GM21447 (cell line): ENCODE data around the gene AIF1.

Experiments
- ATAC-seq: cut with Tn5 transposase; IDR thresholded peaks from one replicate; pipeline ENCODE4 v1.9.1; 2021; ENCODE audit not compliant: unreplicated experiment

Gene AIF1

GRCh38 chr6:31663126-31663960 lies 48.3 kb downstream of the AIF1 start:
- ATAC-seq = no peak

DNA sequence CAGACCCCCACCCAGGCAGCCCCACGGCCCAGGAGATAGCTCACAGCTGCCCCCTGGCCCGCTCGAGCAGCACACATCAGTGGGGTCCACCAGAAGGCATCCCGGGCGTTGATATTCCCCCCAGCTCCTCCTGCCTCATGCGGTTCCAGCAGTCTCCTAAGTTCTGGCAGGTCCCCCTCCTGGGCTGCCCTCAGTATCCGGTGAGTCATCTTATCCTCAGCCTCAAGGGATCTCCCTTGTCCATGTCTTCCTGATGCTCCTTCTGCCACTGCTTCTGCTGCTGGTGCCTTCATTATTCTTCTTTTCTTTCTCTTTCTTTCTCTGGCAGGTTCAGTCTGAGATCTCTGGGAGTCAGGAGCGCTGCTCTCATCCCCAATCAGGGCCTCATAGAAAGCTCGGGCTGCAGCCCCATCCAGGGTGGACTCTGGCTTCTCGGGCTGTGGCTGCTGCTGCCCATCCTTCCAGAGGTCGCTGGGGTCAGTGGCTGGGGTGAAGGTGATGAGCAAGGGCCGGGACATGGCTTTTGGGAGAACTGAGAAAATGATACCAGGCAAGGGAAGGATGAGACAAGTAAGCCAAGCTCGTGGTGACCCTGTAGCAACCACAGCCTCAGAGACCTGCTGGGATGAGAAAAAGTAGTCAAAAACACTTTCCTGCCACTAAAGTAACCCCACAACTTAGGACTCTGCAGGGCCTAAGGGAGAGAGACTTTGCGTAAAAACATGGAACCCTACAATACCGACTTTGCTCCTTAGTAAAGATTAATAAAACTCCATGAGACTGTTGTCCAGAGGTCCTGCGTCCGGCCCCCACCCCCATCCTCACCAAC lies 49.1 kb downstream of the AIF1 start:
- no peak for ATAC-seq

DNA sequence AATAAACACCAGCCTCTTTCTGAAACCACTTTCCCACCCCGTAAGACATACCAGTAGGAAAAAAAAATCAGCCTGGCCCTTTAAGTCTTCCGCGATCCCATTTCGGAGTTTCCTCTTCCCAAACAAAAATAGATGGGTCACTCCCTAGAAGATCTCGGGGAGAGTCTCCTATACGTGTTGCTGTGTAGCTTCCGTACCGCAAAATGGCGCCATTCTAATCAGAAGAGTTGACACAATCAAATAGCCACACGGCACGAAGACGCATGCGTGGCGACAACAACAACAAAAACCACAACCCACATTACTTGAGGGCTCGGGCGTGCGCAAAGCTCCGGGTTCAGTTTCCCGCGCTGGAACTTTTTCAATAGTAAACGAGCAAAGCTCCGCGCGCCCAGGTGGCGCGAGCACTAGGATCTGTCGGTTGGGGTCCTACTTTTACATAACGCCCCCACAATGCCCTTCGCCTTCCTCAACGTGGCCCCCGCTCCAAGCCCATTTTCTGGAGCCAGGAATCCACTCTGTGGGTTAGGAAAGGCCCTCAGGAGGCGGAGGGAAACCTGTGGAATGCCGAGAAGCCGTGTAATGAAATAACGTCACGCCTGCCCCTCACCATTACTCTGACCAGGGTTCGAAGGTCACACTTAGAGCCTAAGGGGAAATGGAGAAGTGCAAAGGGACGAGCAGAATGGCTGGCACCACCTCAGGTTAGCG lies 49.9 kb downstream of the AIF1 start, which contains the start of gene GPANK1:
GPANK1 (minus strand) TSS at position 208 of the 711 bp plus-strand sequence. CDS start 519 bp downstream, outside the sequence.
- peak; percentile 30 for ATAC-seq

GRCh38 chr6:31665501-31666336 lies 50.7 kb downstream of the AIF1 start, which contains the start of gene CSNK2B:
CSNK2B (plus strand) TSS chr6:31666080; CDS start chr6:31666832, 752 bp downstream.
- ATAC-seq = peak; percentile 73

DNA sequence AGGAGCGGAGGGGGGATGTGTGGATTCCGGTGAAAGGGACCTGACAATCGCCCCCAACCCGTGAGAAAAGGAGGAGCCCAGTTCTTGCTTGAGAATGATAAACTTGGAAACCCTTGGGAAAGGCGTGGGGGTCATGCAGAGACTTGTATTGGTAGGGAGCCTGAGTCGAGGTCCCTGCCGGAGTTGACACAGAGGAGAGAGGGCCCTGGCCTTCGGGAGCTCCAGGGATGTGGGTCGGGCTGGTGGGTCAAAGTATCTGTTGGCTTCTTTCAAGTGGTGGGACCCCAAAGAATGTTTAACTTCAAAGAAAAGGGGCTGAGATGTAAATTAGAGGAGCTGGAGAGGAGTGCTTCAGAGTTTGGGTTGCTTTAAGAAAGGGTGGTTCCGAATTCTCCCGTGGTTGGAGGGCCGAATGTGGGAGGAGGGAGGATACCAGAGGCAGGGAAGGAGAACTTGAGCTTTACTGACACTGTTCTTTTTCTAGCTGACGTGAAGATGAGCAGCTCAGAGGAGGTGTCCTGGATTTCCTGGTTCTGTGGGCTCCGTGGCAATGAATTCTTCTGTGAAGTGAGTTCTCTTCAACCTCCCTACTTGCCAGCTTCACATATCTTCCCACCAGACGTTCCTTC lies 51.4 kb downstream of the AIF1 start:
- ATAC-seq = no peak
